ENCODE measurements around the gene ANKS1A.
A peak's percentile ranks its signal among the peaks of the same experiment; 100 is the strongest.
"Not testable (repeated sequence)": the region's sequence is repeated elsewhere in the genome, so short reads cannot be mapped to it uniquely, and the experiment has no call there.

The ANKS1A gene, protein sequence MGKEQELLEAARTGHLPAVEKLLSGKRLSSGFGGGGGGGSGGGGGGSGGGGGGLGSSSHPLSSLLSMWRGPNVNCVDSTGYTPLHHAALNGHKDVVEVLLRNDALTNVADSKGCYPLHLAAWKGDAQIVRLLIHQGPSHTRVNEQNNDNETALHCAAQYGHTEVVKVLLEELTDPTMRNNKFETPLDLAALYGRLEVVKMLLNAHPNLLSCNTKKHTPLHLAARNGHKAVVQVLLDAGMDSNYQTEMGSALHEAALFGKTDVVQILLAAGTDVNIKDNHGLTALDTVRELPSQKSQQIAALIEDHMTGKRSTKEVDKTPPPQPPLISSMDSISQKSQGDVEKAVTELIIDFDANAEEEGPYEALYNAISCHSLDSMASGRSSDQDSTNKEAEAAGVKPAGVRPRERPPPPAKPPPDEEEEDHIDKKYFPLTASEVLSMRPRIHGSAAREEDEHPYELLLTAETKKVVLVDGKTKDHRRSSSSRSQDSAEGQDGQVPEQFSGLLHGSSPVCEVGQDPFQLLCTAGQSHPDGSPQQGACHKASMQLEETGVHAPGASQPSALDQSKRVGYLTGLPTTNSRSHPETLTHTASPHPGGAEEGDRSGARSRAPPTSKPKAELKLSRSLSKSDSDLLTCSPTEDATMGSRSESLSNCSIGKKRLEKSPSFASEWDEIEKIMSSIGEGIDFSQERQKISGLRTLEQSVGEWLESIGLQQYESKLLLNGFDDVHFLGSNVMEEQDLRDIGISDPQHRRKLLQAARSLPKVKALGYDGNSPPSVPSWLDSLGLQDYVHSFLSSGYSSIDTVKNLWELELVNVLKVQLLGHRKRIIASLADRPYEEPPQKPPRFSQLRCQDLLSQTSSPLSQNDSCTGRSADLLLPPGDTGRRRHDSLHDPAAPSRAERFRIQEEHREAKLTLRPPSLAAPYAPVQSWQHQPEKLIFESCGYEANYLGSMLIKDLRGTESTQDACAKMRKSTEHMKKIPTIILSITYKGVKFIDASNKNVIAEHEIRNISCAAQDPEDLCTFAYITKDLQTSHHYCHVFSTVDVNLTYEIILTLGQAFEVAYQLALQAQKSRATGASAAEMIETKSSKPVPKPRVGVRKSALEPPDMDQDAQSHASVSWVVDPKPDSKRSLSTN

DNA sequence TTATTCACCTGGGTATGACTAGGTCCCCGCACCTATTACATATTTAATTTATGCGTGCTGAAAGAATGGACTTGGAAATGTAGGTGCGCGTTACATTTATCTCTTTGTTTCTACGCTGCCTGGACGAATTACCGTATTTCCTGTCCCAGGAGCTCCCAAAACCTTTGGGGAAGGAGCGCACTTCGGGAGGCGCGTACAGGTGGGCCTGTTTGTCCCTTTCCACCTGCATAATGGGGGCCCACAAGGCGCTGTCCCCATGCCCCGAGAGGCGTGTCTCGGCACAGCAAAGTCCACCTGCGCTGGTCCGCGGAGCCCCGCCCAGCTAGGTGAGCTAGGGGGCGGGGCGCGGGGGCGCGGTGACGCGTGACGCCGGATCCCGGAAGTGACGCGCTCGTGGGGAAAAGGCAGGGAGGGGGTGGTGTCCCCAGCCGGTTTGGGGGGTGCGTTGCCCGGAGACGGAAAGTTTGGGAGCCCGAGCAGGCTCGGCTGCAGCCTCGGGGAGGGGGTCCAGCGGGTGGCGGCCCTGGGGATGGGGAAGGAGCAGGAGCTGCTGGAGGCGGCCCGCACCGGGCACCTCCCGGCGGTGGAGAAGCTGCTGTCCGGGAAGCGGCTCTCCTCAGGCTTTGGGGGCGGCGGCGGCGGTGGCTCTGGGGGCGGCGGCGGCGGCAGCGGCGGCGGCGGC, at the start of gene ANKS1A:
Gene ANKS1A, plus strand, starts transcription at position 382 of the 682 bp plus-strand sequence. Its CDS starts 148 bp downstream, at position 530.
- peak; percentile 71 to 91 (median 80) for DNase-seq (ENCODE audit: low read depth in 3 of 3, low spot score in 1 of 3)

DNA sequence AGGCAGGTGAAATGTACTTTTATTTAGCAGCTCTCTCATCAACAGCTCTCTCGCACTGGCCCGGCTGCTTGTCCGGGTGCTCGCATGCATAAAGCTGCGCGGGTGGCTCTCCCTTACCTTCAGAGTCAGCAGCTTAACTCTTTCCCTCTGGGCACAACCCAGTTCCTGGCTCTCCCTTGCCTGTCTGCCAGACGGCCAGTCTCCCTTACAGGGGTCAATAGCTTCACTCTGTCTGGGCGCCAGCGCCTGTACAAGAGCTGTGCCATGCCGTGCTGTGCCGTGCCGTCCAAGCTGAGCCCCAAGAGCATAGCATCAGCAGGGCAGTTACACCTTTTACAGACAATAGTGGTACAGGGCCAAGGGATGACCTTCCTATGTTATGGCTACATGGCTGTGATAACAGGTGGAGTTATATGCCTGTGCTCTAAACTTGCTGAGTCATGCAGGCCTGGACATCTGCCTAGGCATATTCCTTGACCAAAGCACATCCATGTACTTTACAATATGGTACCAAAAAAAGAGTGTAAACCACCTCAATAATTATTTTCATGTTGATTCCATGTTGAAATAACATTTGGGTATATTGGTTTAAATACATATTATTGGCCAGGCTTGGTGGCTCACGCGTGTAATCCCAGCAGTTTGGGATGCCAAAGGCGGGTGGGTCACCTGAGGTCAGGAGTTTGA, 49.2 kb upstream of the ANKS1A start:
- no peak for DNase-seq (ENCODE audit: low read depth in 3 of 3, low spot score in 1 of 3)

DNA sequence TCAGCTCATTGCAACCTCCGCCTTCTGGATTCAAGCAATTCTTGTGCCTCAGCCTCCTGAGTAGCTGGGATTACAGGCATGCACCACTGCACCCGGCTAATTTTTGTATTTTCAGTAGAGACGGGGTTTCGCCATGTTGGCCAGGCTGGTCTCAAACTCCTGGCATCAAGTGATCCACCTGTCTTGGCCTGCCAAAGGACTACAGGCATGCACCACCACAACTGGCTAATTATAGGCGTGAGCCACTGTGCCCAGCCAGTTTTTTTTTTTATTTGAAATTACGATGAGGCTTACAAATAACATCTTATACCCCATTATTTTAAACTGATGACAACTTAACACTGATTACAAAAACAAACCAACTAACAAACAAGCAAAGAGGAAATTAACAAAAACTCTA, 40.0 kb upstream of the ANKS1A start:
- DNase-seq (ENCODE audit: low read depth in 3 of 3, low spot score in 1 of 3), result not testable (repeated sequence)

DNA sequence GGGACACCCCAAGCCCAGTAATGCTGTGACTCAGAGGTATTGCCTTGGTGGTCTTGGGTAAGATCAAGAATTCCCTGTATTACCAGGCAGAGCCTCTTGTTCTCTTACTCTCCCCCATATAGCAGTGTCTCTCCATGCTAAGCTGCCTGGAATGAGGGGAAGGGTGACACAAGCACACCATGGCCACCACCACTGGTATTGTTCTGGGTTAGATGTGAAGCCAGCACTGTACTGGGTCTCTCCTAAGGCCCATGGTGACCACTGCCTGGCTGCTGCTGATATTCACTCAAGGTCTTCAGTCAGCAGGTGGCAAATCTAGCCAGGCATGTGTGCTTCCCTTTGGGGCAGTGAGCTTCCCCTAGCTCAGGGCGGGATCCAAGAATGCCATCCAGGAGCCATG, 37.7 kb upstream of the ANKS1A start:
- no peak for DNase-seq (ENCODE audit: low read depth in 3 of 3, low spot score in 1 of 3)

DNA sequence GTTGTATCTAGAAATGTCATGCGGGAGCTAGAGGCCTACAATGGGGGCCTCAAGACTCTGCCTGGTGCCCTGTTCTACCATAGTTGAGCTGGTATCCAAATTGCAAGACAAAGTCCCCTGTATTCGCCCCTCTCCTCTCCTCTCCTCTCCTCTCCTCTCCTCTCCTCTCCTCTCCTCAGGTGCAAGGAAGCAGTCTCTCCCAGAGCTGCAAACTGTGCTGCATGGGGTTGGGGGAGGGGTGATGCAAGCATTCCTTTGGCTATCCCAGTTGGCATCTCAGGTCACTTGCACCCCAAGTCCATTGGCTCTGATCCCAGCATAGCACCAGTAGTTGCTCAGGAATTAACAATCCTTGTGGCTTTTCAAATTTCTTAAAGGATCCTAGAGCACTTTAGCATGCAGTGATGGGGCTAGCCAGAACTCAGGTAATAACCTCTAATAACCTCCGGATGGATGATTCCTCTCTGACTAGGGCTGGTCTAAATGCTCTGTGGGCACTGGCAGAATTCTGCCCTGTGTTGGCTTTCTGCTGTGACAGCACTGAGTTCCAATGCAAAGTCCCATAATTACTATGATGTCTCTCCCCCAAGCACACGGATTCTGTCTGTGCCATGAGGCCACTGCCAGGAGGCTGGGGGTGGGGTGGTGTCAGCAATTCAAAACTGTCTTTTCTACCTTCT, 36.5 kb upstream of the ANKS1A start:
- no peak for DNase-seq (ENCODE audit: low read depth in 3 of 3, low spot score in 1 of 3)

DNA sequence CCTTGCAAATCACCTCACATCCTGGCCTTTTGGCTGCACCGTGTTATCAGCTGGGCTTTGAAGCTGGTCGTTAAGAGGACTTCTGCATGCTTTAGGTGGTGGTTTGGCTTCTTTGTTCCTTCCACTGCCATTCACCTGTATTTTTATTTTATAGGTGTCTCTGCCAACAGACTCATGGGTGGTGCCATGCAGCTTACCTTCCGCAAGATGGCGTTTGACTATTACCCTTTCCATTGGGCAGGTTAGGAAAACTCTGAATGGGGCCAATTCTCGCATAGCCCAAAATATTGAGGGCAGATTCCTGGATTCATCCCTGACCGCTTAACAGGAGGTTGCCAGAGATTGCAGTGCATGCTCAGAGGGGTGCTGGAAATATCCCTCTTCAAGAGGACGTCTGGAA, 33.6 kb upstream of the ANKS1A start:
- DNase-seq (ENCODE audit: low read depth in 3 of 3, low spot score in 1 of 3), result no peak

DNA sequence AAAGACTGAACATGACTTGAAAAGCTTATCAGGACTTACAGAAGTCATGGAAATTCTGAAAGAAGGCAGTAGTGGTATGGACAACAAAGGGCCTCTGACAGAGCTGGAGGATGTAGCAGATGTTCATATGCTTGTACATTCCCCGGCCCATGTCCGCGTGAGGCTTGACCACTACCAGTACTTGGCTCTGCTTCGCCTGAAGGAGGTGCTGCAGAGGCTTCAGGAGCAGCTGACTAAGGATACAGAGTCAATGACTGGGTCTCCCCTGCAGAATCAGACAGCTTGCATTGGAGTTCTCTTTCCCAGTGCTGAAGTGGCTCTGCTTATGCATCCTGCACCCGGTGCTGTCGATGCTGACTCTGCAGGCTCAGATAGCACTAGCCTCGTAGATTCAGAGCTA, 30.4 kb upstream of the ANKS1A start:
- no peak for DNase-seq (ENCODE audit: low read depth in 3 of 3, low spot score in 1 of 3)

DNA sequence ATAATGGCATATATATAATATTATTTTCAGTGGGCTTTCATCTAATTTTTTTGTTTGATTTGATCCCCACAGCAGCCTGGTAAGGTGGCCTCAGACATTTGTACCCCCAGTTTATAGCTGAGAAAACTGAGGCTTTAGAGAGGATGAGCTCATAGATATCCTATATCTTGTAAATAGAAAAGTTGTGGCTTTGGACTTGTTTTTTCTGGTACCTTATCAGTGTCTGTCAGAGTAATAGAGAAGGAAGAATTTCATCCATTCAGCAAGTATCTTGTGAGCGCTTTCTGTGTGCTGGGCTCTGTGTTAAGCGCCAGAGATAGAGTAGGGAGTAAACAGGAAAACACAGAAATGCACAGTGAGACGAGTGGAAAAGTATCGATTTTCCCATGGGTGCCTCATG, 29.1 kb upstream of the ANKS1A start:
- no peak for DNase-seq (ENCODE audit: low read depth in 3 of 3, low spot score in 1 of 3)

DNA sequence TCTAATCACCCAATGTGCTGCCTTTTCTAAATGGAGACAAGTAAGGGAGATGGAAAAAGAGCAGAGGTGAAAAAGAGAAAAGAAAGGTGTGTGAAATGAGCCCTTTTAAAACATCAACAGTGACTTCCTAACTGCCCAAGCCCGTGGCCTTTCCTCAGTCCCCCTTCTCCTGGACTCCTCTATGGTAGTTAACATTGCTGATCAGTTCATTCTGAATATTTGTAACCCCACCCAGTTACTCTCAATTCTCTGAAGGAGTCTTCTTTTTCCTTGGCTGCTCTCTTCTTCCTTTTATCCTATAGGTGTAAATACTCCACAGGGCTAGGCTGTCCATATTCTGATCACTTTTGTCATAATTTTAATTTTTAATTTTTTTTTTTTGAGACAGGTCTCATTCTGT, 28.3 kb upstream of the ANKS1A start:
- DNase-seq (ENCODE audit: low read depth in 3 of 3, low spot score in 1 of 3), result no peak

DNA sequence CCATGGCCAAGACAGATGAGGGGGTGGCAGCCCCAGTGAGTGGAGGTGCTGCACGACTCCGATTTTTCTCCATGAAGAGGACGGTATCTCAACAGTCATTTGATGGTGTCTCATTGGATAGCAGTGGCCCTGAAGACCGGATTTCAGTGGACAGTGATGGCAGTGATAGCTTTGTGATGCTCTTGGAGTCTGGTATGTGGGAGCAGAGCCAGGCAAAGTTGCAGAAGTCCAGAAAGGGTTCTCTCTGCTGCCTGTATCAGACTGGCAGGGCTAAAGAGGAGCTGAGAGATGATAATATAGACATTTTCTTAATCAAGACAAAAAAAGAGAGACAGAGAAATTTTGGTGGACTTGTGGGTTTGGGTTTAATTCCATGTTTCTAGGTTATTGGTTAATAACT, 25.0 kb upstream of the ANKS1A start:
- DNase-seq (ENCODE audit: low read depth in 3 of 3, low spot score in 1 of 3), result no peak

DNA sequence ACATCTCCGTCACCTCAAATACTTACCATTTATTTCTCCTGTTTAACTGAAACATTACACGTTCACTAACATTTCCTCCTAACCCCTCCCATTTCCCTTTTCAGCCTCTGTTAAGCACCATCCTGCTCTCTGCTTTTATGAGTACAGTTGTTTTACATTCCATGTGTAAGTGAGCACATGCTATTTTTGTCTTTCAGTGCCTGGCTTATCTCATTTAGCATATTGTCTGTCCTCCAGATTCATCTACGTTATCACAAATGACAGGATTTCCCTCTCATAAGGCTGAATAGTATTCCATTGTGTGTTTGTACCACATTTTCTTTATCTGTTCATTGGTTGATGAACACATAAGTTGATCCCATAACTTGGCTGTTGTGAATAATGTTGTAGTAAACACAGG, 23.9 kb upstream of the ANKS1A start:
- DNase-seq (ENCODE audit: low read depth in 3 of 3, low spot score in 1 of 3), result no peak

DNA sequence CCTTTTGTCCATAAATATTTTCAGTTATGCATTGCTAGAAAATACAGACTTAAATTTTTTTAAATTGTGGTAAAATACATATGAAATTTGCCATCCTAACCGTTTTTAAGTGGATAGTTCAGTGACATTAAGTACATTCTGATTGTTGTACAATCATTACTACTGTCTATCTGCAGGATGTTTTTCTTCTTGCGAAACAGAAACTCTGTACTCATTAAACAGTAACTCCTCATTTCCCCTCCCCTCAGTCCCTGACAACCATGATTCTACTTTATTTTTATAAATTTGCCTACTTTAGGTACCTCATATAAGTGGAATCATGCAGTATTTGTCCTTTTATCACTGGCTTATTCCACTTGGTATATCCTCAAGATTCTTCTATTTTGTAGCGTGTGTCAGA, 22.5 kb upstream of the ANKS1A start:
- no peak for DNase-seq (ENCODE audit: low read depth in 3 of 3, low spot score in 1 of 3)

DNA sequence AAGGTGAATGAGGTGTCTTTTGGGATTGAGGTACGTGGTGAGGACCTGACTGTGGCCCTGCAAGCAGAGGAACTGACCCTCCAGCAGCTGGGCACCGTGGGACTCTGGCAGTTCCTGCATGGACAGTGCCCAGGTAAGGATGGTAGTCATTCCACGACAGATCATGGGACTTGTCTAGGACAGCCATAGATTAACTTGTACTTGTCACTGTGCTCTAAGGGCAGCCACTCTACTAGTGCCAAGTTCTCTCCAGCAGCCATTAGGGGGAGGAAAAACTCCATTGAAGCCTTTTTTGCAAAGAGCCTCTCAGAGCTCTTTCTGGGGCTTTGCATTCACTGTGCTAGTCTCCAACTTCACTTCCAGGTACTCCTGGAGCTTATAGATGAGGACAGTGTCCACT, 21.6 kb upstream of the ANKS1A start:
- DNase-seq (ENCODE audit: low read depth in 3 of 3, low spot score in 1 of 3), result no peak

DNA sequence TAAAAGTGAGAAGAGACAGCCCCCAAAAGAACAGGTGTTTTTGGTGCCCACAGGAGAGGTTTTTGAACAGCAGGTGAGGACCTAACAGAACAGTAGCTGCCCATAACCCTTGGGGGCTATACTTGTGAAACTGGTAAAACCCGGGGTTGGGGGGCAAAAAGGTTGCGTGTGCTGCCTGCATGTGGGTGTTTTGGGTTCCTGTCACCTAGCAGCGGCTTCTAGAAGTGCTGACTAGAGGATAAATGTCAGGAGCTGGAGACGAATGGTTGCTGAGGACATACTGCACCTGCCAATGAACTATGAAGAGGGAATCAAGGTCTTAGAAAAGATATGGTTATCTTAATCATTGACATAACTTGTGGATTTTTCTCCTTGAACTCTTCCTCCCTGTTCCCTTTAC, 17.2 kb upstream of the ANKS1A start:
- no peak for DNase-seq (ENCODE audit: low read depth in 3 of 3, low spot score in 1 of 3)

DNA sequence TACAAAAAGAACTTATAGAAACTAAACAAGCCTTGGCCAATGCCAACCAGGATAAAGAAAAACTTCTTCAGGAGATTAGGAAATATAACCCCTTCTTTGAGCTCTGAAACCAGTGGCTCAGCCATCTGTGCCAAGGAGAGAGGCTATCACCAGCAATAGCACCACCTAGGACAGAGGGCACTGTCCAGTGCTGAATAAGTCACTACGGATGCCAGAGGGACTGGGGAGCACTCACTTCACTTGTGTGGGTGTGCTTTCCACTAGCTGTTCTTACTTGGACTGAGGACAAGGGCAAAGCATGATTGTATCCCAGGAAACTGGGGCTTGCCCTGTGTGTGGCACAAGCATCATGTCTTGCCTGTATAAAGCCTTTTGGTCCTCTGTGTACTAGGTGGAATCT, 16.7 kb upstream of the ANKS1A start:
- no peak for DNase-seq (ENCODE audit: low read depth in 3 of 3, low spot score in 1 of 3)

DNA sequence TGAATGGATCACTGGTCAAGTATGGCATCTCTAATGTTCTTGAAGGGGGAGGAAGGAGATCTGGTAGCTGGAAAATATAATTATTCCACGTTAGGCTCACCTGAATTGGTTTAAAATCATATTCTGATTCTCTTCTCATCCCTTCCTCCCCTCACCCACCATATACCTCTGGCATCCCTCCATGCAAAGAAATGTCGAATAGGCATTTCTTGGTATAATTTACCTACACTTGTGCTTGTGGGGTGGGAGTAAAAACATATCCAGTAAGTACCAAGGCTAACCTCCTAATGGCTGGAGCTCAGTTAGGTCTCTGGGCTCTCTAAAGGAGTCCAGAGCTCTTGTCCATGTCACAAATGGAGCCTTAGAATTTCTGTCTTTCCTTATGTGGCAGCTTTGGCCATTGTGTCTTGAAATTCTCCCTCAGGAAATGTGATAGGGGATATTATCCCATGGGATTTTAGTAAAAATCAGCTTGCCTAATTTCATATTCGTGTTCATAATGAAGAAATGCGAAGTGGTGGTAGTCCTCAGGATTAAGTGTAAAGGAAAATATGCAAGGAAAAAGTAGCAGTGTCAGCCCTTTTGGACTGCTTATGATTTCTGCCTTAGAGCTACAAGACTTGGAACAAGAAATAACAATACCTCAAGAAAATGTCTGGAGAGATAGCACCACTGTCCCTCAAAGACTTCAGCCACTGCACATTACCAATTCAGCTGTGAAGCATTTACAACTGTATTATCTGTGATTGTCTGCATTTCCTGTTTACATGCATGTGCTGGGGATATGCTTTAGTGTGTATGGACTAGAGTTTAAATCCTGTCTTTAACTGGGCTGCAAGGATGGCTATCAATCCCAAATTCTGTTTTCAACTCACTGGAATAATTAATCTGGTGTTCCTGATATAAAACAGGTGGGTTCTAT, 13.5 kb upstream of the ANKS1A start:
- no peak for DNase-seq (ENCODE audit: low read depth in 3 of 3, low spot score in 1 of 3)

DNA sequence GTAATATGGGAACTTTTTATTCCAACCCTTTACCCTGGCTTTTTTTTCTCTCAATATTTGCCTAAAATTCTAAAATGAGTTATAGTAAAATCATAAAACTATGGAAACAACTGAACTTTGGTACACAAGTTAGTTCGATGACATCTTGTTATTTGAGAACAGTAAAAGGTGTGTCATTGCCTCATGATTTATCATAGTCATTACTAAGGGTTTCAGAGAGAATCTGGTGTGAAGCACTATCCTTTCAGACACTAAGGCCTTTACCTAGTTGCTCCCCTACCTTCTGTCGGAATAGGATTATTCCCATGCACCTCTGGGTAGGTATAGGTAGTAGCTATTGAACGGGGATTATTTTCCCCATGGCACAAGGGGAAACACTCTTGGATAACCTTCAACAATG, 12.6 kb upstream of the ANKS1A start:
- DNase-seq (ENCODE audit: low read depth in 3 of 3, low spot score in 1 of 3), result no peak

DNA sequence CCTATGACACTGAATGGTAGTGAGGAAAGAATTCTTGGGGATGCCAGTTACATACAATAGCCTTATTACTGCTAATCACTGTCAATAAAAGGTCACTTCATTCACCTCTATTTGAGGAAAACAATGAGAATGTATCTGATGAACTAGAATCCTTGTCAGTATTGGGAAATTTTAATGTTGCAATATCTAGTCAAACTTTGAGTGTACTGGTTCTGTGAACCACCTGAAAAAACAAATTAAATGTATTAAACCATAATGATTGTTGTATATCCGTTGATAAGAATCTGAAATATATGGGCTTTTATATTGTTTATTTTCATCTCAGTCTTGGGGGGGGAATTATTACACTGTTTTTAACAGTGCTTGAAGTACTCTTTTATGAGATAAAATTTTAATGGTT, 11.8 kb upstream of the ANKS1A start:
- no peak for DNase-seq (ENCODE audit: low read depth in 3 of 3, low spot score in 1 of 3)

DNA sequence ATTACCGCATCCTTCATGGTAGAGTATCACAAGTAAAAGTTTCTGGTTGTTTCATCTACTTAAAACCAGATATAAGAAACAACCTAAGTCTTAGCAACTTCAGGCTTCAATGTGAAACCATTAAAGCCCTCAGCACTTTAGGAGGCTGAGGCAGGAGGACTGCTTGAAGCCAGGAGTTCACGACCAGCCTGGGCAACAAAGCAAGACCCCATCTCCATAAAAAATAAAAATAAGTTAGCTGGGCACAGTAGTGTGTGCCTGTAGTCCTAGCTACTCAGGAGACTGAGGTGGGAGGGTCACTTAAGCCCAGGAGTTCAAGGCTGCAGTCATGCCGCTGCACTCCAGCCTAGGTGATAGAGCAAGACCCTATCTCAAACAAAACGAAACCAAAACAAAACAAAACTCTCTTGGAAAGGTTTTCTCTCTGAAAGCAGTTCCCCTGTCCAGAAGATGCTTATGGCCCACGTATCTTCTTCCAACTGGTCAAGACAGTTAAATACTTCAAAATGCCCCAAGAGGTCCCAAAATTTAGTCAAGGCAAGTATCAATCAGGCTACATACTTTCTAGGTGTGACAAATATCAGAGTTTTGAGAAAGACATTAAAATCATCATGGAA, 11.1 kb upstream of the ANKS1A start:
- DNase-seq (ENCODE audit: low read depth in 3 of 3, low spot score in 1 of 3), result no peak

Measured in stimulated activated CD4-positive, alpha-beta T cell treated with anti-CD3 and anti-CD28 coated beads, TNF-alpha, amount 100 ng/mL, for 1 hour (primary cell).